ENCODE results near the gene ERGIC1. TPM values are rescaled to one million over a fixed set of nuclear protein-coding genes. Genes with fewer than 3 reads are reported as not detected.

Gene ERGIC1
- total RNA-seq, 2 donors from 2014 or later: 173 to 191 TPM

GRCh38 chr5:172799416-172799815 is 34.6 kb upstream of the ERGIC1 start:
- H3K27me3 ChIP-seq: no peaks in the 10 kb centered on the region
- intact Hi-C loops (cut with DNase I): no loop called here
- H3K27ac ChIP-seq: peak overlapping the region; percentile 5
- no peaks in the 10 kb centered on the region for H3K36me3 ChIP-seq
- H3K4me1 ChIP-seq: no peaks in the 10 kb centered on the region
- no peak for TF ChIP-seq CTCF (IDR thresholded peaks at IDR 0.05)
- H3K9me3 ChIP-seq: no peaks in the 10 kb centered on the region
- no peak for DNase-seq
- H3K4me3 ChIP-seq: no peak overlapping the region
- no peak overlapping the region for H3K9ac ChIP-seq (ENCODE audit: low read depth in 2 of 2, low read length in 2 of 2)

GRCh38 chr5:172800088-172800551 is 33.9 kb upstream of the ERGIC1 start:
- DNase-seq: no peak
- no peak overlapping the region for H3K4me3 ChIP-seq
- H3K27ac ChIP-seq: peak overlapping the region; percentile 5
- H3K9me3 ChIP-seq: no peaks in the 10 kb centered on the region
- no peaks in the 10 kb centered on the region for H3K36me3 ChIP-seq
- H3K27me3 ChIP-seq: no peaks in the 10 kb centered on the region
- H3K4me1 ChIP-seq: no peaks in the 10 kb centered on the region
- no peak overlapping the region for H3K9ac ChIP-seq (ENCODE audit: low read depth in 2 of 2, low read length in 2 of 2)
- no peak for TF ChIP-seq CTCF (IDR thresholded peaks at IDR 0.05)
- intact Hi-C loops (cut with DNase I): no loop called here

GRCh38 chr5:172801179-172801671 is 32.8 kb upstream of the ERGIC1 start:
- H3K9me3 ChIP-seq: no peaks in the 10 kb centered on the region
- DNase-seq: no peak
- no peak overlapping the region for H3K27ac ChIP-seq
- intact Hi-C loops (cut with DNase I): no loop called here
- TF ChIP-seq CTCF (IDR thresholded peaks at IDR 0.05): no peak
- no peaks in the 10 kb centered on the region for H3K4me1 ChIP-seq
- H3K27me3 ChIP-seq: no peaks in the 10 kb centered on the region
- no peak overlapping the region for H3K9ac ChIP-seq (ENCODE audit: low read depth in 2 of 2, low read length in 2 of 2)
- no peaks in the 10 kb centered on the region for H3K36me3 ChIP-seq
- no peak overlapping the region for H3K4me3 ChIP-seq

- Histone ChIP-seq H3K4me1 (no peaks in the 10 kb centered on the region), H3K4me3 (no peak overlapping the region), H3K36me3 (no peaks in the 10 kb centered on the region), H3K27ac (no peak overlapping the region), H3K27me3 (no peaks in the 10 kb centered on the region), H3K9ac (ENCODE audit: low read depth in 2 of 2, low read length in 2 of 2) (no peak overlapping the region), H3K9me3 (no peaks in the 10 kb centered on the region)
- TF ChIP-seq CTCF (IDR thresholded peaks at IDR 0.05): no peak
- intact Hi-C loops (cut with DNase I): no loop called here
- DNase-seq: no peak
Observed at GRCh38 chr5:172802112-172802511, 31.9 kb upstream of the ERGIC1 start.

GRCh38 chr5:172802567-172803176 is 31.4 kb upstream of the ERGIC1 start:
- intact Hi-C loops (cut with DNase I): no loop called here
- Histone ChIP-seq H3K9me3 (no peaks in the 10 kb centered on the region), H3K36me3 (no peaks in the 10 kb centered on the region), H3K4me1 (no peaks in the 10 kb centered on the region), H3K4me3 (no peak overlapping the region), H3K27ac (no peak overlapping the region), H3K27me3 (no peaks in the 10 kb centered on the region), H3K9ac (ENCODE audit: low read depth in 2 of 2, low read length in 2 of 2) (no peak overlapping the region)
- DNase-seq: no peak
- TF ChIP-seq CTCF (IDR thresholded peaks at IDR 0.05): no peak
